NK-92 (cell line): Measurements from ENCODE around the gene TVP23A.

Experiments
- DNase-seq: peaks from one replicate; lab custom pipeline; 2025; ENCODE audit not compliant: unreplicated experiment; lab: John Stamatoyannopoulos, UW

Gene TVP23A

DNA sequence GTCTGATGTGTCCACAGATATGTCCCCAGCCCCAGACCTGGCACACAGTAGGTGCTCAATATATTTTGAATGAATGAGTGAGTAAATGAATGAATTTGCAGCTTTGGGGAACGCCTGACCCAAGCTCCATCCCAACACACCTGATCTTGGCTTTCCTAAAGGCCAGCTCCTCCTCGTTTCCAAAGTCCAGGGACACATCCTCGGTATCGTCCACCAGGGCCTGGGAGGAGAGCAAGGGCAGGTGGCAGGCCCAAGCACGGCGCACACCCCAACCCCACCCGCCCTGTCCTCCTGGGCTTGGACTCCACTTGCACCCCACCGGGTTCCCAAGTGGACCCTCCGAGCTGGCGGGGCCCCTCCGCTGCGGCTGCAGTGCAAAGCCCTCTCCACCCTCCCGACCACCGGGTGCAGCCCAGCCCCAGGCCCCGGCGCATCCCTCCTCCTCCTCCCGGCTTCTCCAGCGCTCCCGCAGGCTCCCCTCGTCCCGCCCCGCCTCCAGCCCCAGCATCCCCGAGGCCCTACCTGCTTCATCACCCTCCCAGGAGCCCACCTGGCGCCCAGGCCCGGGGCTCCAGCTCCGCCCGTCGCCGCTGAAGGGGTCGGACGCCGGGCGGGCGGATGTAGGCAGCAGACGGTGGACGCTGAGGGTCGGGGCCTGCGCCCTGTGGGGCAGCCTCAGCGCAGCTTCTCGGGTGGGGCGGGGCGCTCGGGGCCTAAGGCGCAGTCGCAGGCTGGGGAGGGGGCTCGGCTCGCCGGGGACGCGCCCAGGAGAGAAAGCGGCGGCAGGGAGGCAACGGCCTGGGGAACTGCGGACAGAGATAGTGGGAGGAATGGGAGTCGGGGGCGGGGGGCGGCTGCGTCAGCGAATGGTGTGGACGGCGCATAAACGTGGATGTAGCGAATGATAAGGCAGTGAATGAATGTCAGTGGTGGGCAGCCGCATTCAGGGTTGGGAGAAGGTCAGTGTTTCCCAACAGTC is at the start of gene TVP23A:
Gene TVP23A, minus strand, starts transcription at position 832 of the 979 bp plus-strand sequence. Its CDS starts 301 bp downstream, at position 531.
- no peak for DNase-seq

DNA sequence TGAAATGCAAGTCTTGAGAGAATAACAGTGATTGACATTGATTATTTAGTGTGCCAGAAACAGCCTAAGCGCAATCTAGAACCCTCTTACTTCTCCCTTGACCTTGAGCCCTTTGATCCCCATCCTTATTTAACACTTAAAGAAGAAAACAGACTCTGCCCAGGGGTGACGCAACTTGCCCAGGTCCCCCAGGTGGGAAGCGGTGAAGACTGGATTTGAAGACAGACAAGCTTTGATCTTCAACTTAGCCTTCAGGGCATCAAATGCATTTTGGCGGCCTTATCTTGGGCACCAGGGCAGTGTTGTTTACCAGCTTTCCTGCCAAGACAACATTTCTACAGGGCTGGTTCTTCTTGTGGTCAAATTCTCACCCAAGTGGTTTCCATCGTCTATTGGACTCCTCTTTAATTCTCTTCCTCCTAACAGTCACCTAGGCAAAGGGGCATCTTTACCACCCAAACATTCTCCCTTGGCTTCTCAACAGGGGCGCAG is 49.6 kb upstream of the TVP23A start:
- DNase-seq: no peak

DNA sequence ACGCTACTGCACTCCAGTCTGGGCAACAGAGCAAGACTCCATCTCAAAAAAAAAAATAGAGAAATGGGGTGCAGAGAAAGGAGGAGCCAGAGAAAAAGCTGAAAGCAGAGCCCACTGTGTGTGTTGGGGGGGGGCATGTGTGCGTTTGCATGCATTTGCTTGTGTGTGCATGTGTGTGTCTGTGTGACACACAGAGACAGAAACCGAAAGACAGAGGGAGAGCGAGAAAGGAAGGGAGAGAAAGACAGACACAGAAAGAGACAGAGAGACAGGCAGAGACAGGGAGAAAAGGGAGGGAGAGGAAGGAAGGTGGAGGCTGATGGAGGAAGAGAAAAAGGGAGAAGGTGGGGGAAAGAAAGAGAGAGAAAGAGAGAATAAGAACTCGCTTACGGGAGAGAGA is 48.6 kb upstream of the TVP23A start:
- DNase-seq: no peak

DNA sequence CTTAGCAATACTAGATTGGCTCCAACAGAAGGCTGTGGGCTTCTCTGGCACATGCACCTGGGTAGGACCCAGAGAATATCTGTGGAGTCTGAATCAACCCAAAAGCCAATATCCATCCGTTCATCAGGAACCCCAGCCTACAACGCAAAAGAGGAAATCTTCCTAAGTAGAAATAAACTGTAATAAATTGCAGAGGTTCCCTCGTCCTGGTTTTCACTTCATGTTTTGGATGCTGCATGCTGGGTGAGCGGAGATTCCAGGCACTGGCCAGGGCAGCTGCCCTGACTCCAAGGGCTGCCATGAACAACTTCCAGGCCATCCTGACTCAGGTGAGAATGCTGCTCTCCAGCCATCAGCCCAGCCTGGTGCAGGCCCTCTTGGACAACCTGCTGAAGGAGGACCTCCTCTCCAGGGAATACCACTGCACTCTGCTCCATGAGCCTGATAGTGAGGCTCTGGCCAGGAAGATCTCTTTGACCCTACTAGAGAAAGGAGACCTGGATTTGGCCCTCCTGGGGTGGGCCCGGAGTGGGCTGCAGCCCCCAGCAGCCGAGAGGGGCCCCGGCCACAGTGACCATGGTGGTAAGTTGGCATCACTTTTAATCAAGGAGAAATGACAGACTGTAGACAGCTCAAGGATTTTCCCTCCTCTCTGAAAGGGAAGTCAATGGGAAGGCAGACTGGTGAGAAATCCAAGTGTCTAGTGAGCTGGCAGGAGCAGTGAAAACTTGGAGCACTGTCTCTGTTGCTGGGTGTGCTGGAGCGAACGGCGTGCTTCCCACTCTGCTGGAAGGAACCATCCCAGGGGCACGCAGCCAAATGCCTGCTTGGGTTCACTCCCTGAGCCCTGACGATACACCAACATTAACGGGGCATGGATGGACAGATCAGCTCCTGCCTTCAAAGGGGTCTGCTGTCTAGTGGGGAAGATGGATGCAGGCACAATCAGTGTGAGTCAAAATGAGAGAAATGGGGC is 47.7 kb upstream of the TVP23A start:
- no peak for DNase-seq

DNA sequence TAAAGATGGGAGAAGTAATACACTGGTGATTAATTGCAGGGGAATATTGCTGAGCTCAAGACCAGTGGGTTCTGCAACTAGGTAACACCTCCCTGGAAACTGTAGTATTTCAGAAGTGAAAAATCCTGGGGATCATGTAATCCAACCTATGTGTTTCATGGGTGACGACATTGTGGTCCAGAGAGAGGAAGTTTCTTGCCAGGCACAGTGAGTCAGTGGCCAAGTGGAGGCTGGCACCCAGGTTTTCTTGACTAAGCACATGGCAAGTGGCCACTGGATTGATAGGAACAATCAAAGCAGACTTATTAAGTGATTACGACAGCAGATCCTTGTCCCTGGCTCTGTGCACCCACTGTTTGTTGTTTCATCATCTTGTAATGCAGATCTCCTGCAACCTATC is 43.8 kb upstream of the TVP23A start:
- DNase-seq: no peak

DNA sequence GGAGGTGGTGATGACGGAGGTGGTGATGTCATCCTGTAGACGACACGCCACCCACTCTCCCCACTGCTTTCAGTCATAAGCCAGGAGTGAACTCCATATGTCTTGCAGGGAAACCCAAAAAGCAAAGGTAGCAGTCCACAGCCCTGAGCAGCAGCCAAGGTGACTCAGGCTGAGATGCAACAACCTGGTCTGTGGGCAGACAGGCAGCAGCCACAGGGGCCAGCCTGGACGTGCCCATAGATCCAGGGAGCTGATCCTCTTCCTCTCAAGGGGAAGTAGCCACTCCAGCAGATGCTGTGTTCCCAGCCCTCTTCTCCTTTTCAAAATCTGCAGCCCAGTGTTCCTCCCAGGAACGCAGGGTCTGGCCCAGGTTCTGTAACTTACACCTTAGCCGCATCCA is 41.1 kb upstream of the TVP23A start:
- DNase-seq: no peak

DNA sequence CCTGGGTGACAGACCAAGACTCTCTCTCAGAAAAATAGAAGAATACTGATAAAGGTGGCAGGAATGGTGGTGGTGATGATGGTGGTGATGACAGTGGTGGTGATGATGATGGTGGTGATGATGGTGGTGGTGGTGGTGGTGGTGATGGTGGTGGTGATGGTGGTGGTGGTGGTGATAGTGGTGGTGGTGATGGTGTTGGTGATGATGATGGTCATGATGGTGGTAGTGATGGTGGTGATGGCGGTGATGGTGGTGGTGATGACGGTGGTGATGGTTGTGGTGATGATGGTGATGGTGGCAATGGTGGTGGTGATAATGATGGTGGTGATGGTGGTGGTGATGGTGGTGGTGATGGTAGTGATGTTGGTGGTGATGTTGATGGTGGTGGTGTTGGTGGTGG is 40.4 kb upstream of the TVP23A start:
- no peak for DNase-seq

DNA sequence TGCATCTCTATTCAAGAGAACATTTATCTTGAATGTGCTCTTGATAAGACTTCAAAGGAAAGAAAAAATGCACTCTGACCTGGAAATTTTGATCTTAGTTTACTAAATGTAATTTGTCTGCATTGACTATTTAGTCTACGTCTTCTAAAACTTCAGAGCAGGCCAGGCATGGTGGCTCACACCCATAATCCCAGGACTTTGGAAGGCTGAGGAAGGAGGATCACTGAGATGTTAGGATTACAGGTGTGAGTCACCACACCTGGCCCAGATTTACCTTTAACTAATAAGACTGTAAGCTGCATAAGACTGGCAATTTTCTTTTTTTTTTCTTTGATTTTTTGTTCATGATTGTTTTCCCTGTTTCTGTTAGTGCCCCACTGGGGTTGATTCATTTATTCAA is 39.6 kb upstream of the TVP23A start:
- DNase-seq: no peak

DNA sequence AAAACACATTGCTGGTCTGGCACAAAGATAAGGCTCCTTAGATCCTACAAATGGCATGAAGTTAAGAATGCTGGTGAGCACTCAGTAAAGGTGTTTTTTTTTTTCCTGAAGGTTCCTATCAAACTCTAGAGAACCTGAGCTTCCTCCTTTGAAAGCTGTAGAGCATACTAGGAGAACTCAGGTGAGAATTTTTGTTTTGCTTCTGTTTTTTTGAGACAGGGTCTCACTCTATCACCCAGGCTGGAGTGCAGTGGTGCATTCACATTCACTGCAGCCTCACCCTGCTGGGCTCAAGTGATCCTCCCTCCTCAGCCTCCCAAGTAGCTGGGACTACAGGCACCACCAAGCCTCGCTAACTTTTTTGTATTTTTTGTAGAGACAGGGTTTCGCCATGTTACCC is 37.4 kb upstream of the TVP23A start:
- DNase-seq: no peak

DNA sequence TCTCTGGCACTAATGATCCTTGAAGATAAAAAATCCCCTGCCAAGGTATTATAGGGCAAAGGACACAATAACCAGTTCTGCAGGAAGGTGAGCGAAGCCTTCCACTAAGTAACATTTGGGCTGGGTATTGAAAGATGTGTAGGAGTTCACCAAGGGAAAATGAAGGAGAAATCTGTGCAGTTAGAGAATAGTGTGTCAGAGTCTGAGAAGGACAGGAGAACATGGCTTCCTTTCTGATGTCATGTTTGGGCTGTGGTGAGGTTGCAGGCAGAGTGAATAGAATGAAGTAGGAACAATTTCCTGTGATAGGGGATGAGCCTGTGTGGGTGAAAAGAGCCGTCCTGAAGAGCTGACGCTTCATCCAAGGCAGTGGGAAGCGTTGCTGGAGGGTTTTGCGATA is 34.4 kb upstream of the TVP23A start:
- no peak for DNase-seq

DNA sequence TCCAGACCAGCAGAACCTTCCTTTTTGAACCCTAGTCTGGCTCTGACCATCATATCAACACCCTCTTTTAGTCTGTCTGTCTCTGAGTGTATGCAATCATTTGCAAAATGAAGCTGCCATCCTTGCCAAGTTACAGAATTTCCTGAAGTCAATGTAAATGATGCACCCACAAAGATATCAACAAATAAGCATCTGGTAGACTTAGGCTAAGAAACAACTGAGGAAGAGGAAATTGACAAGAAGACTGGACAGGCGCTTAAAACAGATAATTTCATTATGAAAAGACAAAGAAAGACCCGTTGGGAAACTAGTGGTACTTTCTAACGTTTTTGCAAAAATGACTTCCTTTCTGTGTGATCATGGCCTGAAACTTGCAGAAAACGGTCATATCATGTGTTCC is 33.7 kb upstream of the TVP23A start:
- DNase-seq: no peak

DNA sequence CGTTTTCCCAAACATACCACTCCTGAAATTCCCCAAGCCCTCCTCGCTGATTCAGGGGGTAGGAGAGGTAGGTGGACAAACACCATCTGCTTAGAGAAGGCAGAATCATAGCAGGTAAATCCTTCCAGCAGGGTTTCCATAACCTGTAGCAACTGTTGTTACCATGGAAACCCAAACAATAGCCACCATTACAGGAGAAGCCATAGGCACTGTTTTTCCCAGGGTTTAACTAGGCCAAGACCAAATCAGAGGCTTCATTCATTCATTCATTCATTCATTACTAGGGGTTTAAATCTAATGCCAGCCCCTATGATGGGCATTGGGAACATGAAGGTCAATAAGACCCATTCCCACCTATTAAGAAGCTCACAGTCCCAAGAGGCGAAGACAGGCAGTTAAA is 32.9 kb upstream of the TVP23A start:
- DNase-seq: no peak

DNA sequence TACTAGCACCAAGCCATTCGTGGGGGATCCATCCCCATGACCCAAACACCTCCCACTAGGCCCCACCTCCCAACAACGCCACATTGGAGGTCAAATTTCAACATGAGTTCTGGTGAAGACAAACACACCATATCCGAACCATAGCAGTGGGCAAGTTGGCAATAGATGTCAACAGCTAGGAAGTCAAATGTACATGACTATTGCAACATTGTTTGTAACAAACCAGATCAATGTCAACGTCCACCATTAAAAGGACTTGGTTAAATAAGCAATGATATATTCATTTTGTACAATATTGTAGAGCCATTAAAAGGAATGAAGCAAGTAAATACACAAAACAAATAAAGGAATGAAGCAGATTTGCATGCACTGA is 31.9 kb upstream of the TVP23A start:
- no peak for DNase-seq

DNA sequence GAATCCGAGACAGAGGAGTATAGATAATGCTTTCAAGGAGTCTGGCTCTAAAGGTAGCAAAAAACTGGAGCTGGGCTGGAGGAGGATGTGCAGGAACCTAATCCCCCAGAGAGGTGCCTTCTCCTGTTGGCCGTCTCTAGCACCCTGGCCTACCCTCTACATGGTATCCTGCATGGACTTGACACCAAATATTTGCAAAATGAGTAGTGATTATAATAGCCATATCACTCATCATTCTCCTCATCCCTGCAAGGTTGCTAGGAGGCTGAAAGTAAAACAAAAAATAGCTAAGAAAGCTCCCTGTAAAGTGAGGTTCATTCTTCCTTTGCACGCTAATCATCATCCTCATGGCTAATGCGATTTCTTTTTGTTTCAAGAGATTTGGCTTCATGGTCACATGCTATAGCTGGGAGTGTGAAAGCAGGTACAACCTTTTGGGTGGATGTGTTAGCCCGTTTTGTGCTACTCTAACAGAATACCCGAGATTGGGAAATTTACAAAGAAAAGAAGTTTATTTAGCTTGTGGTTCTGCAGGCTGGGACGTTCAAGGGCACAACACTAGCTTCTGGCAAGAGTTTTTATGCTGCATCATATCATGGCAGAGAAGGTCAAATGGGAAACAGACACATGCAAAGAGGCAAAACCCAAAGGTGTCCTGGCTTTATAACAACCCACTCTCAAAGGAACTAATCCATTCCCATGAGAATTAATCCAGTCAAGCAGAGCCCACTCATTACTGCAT is 31.3 kb upstream of the TVP23A start:
- no peak for DNase-seq

DNA sequence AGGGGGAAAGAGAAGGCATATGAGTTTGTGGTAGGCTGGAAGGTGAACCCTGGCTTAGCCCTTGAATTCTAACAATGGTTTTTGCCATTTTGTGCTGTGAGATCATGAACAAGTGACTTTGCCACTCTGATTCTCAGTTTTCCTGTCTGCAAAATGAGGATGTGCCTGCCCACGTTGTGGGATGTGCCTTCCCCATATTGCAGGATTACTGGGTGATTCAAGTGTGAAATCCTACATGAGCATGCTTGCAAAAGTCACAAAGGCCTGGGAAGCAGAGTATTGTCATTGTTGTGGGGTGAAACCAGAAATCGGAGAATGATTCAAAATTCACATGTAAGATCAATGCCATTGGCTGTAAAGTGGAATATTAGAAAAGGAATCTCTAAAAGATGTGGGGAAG is 28.6 kb upstream of the TVP23A start:
- no peak for DNase-seq

DNA sequence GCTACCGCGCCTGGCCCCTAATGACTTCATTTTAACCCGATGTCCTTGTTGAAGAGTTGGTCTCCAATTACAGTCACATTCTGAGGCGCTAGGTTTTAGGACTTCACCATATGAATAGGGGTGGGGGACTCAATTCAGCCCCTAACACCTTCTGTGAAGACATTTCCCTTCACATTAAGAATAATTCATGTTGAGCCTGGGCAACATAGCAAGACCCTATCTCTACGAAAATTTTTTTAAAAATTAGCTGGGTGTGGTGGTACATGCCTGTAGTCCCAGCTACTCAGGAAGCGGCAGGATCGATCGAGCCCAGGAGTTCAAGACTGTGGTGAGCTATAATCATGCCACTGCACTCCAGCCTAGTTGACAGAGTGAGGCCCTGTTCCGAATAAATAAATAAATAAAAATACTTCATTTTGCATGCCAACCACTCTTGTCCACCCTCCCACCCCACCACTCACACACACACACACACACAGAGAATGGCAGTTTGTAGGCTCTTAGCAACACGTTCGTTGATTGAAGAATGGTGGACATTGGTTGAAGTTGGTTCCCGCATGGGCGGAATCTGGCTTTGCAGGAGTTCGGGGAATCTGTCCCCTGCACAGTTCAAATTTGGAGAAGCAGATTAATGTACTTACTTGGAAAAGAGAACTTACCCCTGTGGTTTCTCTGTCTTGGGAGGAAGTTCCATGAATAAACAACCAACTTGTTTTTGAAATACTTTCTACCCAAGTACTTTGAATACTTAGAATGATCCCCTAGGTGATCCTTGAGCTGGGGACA is 27.8 kb upstream of the TVP23A start:
- no peak for DNase-seq

DNA sequence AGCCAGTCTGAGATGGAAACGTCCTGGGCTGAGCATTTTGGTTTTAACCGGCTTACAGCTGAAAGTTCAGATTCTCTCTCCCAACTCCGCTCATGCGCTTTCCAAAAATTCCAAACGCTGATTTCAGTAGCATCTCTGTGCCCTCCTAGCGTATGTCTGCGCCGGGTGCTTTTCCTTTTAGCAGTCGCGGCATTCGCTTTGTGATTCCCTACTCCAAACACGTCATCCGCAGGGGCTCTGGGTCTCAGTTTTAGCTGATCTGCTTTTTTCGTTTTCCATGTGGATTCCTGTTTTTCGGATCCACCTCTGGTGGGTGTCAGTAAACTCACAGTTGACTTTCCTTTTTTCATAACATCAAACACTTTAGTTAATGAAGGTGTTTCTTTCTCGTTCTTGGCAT is 22.1 kb upstream of the TVP23A start:
- DNase-seq: no peak

DNA sequence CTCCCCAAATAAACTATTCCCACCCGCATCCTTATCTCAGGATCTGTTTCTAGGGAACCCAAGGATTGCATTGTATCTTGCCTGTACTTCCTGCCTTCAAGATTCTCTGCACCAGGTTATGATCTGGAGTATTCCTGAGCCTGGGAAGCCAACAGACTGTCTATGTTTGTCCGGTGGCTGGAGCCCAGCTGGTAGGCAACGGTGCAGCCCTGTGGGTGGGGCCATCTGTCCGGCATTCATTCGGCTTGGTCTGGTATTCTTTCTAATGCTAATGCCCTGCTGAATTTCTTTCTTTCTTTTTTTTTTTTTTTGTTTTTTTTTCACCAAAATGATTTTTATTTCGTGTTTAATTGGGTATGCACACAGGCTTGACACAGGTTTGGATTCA is 20.7 kb upstream of the TVP23A start:
- DNase-seq: no peak

DNA sequence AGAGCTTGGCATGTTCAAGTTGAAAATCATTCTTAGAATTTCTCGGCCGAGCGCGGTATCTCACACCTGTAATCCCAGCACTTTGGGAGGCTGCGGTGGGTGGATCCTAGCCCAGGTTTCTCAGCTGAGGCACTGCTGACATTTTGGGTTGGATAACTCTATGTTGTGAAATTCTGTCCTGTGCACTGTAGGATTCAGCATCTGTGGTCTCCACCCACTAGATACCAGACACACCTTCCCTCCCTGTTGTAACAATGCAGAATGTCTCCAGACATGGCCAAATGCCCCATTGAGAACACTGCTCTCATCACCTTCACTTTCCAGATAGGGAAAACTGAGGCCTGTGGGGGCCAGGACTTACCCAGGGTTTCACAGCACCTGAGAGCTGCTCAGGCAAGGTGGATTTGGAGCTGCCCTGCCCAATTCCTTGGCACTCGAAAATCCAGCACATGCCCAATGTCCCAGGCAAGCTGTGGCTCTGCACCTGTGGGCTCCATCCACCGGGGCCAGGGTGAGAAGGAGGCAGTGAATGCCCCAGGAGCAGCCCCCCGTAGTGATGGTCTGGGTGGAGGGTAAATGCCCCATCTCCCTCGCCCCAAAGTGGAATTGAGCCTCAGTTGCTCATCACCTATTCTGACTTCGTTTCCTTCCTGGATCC is 20.2 kb upstream of the TVP23A start:
- DNase-seq: no peak
